ENCODE measurements around the gene CCDC126.
A peak's percentile ranks its signal among the peaks of the same experiment; 100 is the strongest.

Gene CCDC126

GRCh38 chr7:23593706-23594105 is 3.5 kb upstream of the CCDC126 start:
- TF ChIP-seq CTCF (IDR thresholded peaks at IDR 0.05; ENCODE audit: borderline replicate concordance, insufficient read depth, low read depth, low read length) = no peak
- no peak overlapping the region for H3K4me3 ChIP-seq (ENCODE audit: low read depth, low read length)

- no peak for TF ChIP-seq CTCF (IDR thresholded peaks at IDR 0.05; ENCODE audit: borderline replicate concordance, insufficient read depth, low read depth, low read length)
- H3K4me3 ChIP-seq (ENCODE audit: low read depth, low read length) = no peak overlapping the region
These were observed 2.1 kb upstream of the CCDC126 start for GRCh38 chr7:23594879-23595604.

DNA sequence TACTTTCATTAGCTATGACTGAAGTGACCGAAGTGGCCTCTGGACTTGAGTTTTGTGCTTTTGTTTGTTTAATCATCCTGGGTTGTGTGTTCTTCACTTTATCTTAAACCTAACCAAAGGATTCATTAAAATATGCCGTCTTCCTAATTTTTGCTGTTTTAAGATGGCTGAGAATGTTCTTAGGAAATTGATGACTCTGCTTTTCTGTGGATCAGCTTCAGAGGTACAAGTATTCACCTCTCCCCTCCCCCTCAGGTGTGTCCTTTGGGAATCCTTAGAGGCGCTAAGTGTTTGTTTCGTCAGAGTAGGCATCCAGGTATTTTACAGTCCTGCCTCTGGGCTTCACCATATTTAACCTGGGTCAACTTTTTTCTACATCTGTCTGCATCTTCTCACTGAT is 1.1 kb downstream of the CCDC126 start:
- no peak for TF ChIP-seq CTCF (IDR thresholded peaks at IDR 0.05; ENCODE audit: borderline replicate concordance, insufficient read depth, low read depth, low read length)
- H3K4me3 ChIP-seq (ENCODE audit: low read depth, low read length) = peak overlapping the region; percentile 99

DNA sequence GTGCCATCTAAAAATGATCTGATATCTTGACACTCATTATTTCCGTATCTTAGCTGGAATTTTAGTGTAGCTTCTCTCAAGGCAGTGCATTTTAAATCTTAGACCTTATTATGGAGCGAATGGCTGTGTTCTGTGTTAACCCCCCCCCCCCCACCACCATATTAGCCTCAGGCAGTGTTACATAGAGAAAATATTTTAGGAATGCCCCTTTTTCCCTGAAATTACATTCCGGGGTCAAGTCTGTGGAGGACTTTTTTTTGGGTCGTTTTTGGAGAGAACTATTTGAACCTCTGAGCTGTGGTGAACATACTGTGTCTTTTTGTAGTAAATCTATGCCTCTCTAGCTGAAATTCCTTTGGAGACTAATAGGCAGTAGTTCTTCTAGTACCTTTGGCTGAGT is 3.1 kb downstream of the CCDC126 start:
- peak overlapping the region; percentile 27 for H3K4me3 ChIP-seq (ENCODE audit: low read depth, low read length)
- no peak for TF ChIP-seq CTCF (IDR thresholded peaks at IDR 0.05; ENCODE audit: borderline replicate concordance, insufficient read depth, low read depth, low read length)

DNA sequence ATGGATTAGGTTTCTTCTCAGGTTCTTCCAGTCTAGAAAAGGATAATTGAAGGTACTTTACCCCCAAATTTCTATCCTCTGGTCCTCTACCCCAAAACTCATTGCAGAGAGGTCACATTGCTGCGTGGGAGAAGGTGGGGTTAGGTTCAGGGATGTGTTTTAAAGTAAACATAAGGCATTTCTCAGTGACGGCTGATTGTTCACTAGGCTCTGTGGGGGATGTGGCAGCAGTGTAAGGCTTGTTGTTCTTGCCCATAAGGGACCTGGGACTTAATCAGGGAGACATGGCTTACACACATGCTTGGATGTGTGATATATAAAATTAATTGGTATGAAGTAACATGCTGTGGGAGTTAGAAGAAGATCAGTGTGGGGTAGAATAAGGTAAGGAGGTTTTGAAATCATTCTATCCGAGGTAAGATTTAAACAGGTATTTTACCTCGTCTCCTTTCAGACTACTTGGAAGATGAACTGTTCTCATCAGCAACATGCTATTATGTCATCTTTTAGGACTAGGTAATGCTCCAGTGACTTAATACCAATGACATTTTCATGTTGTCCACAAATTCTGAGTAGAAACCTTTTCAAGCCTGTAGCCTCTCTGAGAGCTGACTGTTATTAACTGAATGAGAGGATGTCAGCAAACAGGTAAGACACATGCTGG is 6.6 kb downstream of the CCDC126 start:
- TF ChIP-seq CTCF (IDR thresholded peaks at IDR 0.05; ENCODE audit: borderline replicate concordance, insufficient read depth, low read depth, low read length) = no peak
- H3K4me3 ChIP-seq (ENCODE audit: low read depth, low read length) = no peak overlapping the region

DNA sequence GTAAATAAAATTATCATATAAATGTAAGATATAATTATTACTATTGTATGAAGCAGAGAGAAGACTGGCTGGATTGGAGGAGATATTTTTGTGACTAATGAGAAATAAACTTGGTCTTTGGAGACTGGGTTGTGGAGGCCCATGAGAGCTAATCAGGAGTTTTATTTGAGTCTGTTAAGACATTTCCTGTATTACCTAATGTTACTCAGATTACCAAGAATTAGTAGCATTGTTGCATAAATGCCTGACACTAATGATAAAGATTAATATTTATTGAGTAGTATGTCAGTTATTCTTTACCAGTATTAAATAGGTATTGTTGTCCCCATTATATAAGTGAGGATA is 7.1 kb downstream of the CCDC126 start:
- TF ChIP-seq CTCF (IDR thresholded peaks at IDR 0.05; ENCODE audit: borderline replicate concordance, insufficient read depth, low read depth, low read length) = no peak
- no peak overlapping the region for H3K4me3 ChIP-seq (ENCODE audit: low read depth, low read length)

- TF ChIP-seq CTCF (IDR thresholded peaks at IDR 0.05; ENCODE audit: borderline replicate concordance, insufficient read depth, low read depth, low read length) = no peak
- no peak overlapping the region for H3K4me3 ChIP-seq (ENCODE audit: low read depth, low read length)
These were observed 9.9 kb downstream of the CCDC126 start for GRCh38 chr7:23607130-23607529.
